Lower leg skin (tissue), 3 donors: ENCODE results near the gene DLG2.

ENCODE experiments used
- POLR2A ChIP-seq, 2 donors: fragments of 450-650 bp; IDR thresholded peaks; one replicate each; pipeline ENCODE4 v1.6.1; 2016 to 2017; ENCODE audit warnings: antibody characterized with exemption in 2 of 2, mild to moderate bottlenecking in 1 of 2, moderate library complexity in 1 of 2
- TF ChIP-seq, protein P1 (sequence below), 3 donors: fragments of 450-650 bp; IDR thresholded peaks; one replicate each; pipeline ENCODE4 v1.5.1; 2016; ENCODE audit warnings: antibody characterized with exemption in 3 of 3, mild to moderate bottlenecking in 3 of 3, moderate library complexity in 2 of 3

DNA sequence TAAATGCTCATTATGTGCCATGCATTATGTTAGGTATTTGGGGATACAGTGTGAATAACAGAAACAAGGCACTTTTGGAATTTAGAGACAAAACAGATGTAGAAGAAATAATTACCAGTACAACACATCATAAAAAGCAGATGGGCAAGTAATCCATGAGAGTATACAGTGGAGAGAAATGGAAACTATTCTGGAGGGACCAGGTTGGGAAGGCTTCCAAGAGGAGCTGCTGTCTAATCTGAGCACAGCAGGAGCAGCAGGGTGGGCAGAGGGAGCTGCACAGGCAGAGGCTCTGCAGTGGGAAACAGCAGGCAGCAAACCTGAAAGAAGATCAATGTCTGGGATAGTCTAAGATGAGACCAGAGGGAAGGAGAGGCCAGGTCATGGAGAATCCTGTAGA lies 2072.3 kb downstream of the DLG2 start:
- TF ChIP-seq, protein P1, sequence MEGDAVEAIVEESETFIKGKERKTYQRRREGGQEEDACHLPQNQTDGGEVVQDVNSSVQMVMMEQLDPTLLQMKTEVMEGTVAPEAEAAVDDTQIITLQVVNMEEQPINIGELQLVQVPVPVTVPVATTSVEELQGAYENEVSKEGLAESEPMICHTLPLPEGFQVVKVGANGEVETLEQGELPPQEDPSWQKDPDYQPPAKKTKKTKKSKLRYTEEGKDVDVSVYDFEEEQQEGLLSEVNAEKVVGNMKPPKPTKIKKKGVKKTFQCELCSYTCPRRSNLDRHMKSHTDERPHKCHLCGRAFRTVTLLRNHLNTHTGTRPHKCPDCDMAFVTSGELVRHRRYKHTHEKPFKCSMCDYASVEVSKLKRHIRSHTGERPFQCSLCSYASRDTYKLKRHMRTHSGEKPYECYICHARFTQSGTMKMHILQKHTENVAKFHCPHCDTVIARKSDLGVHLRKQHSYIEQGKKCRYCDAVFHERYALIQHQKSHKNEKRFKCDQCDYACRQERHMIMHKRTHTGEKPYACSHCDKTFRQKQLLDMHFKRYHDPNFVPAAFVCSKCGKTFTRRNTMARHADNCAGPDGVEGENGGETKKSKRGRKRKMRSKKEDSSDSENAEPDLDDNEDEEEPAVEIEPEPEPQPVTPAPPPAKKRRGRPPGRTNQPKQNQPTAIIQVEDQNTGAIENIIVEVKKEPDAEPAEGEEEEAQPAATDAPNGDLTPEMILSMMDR (IDR thresholded peaks at IDR 0.05) = no peak
- TF ChIP-seq POLR2A (IDR thresholded peaks at IDR 0.05) = no peak
